NCI-H1105 treated with DMSO at 0.1 percent for 48 hours (cell line): ENCODE results near the gene FBN2.
A peak's percentile ranks its signal among the peaks of the same experiment; 100 is the strongest.

Experiments used
- DNase-seq: peaks from one replicate; lab custom pipeline; 2025; lab: John Stamatoyannopoulos, UW

Gene FBN2

DNA sequence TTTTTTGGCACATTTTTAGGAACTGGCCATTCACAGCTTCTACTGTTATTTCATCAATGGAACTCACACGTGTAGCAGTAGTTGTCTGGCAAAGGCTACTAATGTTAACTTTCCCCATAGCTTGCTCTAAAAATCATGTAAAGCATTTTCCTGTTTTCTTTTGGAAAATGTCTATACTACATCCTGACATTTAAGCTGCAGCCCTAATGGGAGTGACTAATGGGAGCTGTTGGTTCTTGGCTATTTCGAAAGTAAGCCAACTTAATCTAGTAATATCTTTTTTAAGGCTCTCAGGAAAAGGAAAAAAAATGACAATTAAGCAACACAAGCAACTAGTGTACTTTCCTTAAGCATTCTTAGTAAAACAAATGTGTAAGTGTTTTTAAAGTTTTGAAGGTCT is 285.3 kb downstream of the FBN2 start:
- no peak for DNase-seq

- no peak for DNase-seq
These were observed 285.8 kb downstream of the FBN2 start for GRCh38 chr5:128252196-128252595.

DNA sequence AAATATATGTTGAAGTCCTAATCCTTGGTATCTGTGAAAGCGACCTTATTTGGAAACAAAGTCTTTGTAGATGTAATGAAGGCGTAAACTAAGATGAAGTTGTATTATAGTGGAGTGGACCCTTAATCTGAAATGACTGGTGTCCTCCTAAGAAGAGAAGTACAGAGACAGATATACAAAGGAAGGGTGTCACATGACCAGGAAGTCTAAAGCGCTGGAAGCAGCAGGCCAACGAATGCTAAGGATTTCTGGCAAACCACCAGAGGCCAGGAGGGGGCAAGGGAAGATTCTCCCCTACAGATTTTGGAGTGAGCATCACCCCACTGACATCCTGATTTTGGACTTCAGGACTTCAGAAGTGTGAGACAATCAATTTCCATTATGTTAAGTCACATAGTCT is 292.1 kb downstream of the FBN2 start:
- no peak for DNase-seq

DNA sequence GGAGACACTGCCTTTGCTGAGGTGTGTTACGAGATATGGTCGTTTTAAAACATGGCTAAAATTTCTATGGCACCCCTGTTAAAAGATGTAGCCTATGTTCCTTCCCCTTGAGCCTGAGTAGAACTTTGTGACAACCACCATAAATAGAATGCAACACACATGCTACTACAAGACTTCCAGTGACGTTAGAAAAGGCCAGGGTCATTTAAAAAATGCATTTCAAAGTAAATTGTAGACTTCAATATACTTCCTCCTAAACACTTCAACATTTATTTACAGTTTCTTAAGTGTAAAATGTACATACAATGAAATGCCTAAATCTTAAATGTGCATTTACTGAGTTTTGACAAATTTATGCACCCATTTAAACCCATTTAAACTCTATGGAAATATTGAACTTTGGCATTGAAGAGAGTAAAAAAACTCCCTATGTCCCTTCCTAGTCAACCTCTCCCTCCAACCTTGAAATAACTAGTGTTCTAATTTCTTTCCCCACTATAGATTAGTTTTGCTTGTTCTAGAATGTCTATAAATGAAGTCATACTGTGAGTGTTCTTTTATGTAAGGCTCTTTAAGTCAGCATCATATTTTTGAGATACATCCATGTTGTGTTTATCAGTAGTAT is 294.0 kb downstream of the FBN2 start:
- DNase-seq, result no peak

DNA sequence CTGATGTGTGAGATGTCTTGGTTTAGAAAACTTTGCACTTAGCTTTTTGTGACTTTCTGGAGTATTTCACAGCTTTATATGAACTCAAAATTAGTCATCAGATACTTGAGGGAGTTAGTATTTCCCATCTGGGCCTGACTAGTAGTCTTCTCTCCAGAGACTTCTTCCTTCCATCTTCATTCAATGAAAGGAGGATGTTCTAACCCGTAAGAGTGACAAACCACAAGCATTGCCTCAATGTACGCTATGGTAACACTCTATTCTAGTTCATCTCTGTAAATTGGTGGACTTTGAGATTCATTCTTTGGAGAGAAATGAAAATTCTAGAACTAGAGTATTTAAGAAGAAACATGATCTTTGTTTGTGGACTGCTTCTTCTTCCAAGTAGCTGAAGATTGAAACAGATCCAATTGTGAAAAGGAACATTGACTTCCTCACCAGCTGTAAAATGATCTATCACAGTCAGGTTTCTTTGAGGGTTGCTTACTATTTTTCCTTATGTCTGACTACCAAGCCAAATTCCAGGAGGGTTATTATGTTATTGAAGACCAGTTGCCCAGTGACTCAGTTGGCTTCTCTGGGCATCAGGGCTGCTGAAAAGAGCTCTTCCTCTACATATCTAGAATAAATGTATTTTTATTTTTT is 296.9 kb downstream of the FBN2 start:
- DNase-seq, result no peak

- DNase-seq, result no peak
These were observed 300.5 kb downstream of the FBN2 start for GRCh38 chr5:128237546-128237945.

GRCh38 chr5:128237000-128237399 is 301.0 kb downstream of the FBN2 start:
- no peak for DNase-seq

GRCh38 chr5:128236334-128236733 is 301.7 kb downstream of the FBN2 start:
- DNase-seq, result no peak

- no peak for DNase-seq
These were observed 303.0 kb downstream of the FBN2 start for GRCh38 chr5:128234928-128235641.

- peak; percentile 5 for DNase-seq
These were observed 309.5 kb downstream of the FBN2 start for GRCh38 chr5:128228521-128228920.

DNA sequence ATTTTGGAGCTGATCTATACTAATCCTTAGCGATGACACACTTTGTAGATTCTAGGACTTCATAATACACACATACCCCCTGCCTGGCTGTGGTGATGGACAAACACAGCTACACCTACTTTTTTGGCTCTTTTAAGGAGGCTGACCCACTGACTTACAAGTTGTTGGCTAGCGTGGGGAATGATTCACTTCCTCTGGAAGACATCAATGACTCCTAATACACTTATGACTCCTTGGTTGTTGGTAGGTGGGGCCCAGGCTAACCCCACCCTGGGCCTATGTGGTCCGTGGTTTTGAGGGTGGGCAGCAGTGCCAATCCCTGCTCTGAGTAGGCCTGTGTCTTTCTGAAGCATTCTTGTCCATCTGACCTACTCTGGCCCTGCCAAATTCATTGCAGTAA is 310.0 kb downstream of the FBN2 start:
- DNase-seq, result no peak

- DNase-seq, result no peak
These were observed 312.6 kb downstream of the FBN2 start for GRCh38 chr5:128225245-128226030.

GRCh38 chr5:128224336-128224735 is 313.7 kb downstream of the FBN2 start:
- no peak for DNase-seq

DNA sequence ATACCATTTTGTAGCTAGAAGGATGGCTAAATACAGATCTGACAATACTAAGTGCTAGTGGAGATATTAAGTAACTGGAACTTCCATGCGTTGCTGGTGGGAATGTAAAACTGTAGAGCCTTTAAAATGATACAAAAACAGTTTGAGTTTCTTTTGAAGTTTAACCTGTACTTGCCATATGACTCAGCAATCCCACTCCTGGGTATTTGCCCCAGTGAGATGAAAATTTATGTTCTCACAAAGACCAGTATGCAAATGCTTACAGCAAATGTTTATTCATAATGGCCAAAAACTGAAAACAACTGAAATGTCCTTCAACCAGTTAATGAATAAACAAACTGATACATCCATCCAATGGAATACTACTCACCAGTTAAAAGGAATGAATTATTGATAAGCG is 317.2 kb downstream of the FBN2 start:
- no peak for DNase-seq

DNA sequence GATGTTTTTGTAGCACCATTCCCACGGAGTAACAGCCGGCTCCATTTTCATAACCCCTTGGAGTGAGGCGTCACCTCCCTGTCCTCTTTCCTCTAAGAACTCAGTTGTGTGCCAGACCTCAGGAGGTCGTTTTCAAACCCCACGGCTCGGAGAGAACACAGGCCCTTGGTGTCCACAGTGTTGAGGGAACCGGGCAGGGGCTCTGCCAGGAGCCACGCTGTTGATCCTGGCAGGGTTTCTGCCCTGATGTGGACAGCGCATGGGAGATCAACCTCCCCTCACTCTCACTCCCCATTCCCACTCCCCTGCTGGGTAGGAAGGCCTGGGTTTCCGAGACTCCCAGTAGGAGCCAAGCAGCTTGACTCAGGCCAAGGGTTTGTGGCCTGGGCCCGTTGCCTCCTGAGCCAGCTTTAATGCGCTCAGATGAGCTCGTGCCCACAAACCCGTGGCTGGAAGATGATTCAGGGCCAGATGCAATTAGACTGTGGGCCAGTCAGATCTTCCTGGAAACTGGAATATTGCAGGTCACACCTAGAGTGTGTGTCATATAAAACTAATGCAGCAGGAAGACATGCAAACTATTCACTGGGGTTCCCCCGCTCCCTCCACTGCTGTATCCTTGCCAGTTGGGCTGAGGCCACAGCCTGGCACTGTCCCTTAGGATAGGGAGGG is 321.0 kb downstream of the FBN2 start:
- DNase-seq, result no peak

GRCh38 chr5:128216285-128216684 is 321.8 kb downstream of the FBN2 start:
- DNase-seq, result no peak

GRCh38 chr5:128213833-128214232 is 324.2 kb downstream of the FBN2 start:
- DNase-seq, result no peak

DNA sequence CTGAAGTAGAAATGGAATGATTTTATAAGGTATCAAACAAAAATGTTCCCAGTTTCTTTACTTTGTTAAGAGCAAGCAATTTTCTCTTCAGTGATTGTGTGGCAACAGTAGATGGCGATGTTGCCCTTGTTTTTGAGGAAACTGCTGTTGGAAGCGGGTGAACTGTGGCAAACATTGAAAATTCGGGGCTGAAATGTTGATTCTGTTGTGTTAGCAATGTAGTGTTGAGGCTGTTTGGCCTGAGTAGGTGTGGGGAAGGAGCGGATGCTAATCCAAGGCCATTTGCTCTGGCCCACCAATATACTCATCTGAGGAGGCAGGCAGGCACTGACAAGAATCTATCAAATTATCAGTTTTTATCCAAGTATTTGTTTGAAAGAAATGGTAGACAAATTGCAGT is 324.7 kb downstream of the FBN2 start:
- DNase-seq, result peak; percentile 49

- DNase-seq, result no peak
These were observed 325.7 kb downstream of the FBN2 start for GRCh38 chr5:128212191-128212806.

- DNase-seq, result no peak
These were observed 329.6 kb downstream of the FBN2 start for GRCh38 chr5:128208436-128208835.
